HL-60/S4 treated with phorbol 12-myristate 13-acetate at 8.2 ng/mL for 4 days and 3 days (cell line): ENCODE measurements around the gene FASTKD3.
"Not testable (repeated sequence)": the region's sequence is repeated elsewhere in the genome, so short reads cannot be mapped to it uniquely, and the experiment has no call there.

ENCODE experiments used
- in situ Hi-C: fragments of 300-500 bp; cut with MboI; formaldehyde crosslinking; loops from 2 replicates; pipeline ENCODE4 v1.15.0; 2022; ENCODE audit warnings: low sequenced_read_pairs

FASTKD3 gene

GRCh38 chr5:7868773-7869473 lies at the start of gene FASTKD3, which contains the start of gene MTRR:
FASTKD3 (minus strand) TSS chr5:7869031; CDS start chr5:7868083, 948 bp downstream.
MTRR (plus strand) TSS chr5:7869148; CDS start chr5:7870795, 1,647 bp downstream.
- in situ Hi-C loops = no loop called here

GRCh38 chr5:7917130-7918123 lies 48.6 kb upstream of the FASTKD3 start:
- in situ Hi-C loops = no loop called here

- in situ Hi-C loops = no loop called here
Measured at GRCh38 chr5:7916171-7916804, 47.5 kb upstream of the FASTKD3 start.

DNA sequence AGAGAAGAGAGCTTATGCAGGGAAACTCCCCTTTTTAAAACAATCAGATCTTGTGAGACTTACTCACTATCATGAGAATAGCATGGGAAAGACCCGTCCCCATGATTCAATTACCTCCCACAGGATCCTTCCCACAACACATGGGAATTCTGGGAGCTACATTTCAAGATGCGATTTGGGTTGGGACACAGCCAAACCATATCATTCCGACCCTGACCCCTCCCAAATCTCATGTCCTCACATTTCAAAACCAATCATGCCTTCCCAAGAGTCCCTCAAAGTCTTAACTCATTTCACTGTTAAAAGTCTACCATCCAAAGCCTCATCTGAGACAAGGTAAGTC lies 42.6 kb upstream of the FASTKD3 start:
- in situ Hi-C loops = not testable (repeated sequence)

GRCh38 chr5:7910738-7911428 lies 42.1 kb upstream of the FASTKD3 start:
- in situ Hi-C loops = no loop called here

GRCh38 chr5:7908317-7908716 lies 39.5 kb upstream of the FASTKD3 start:
- in situ Hi-C loops = no loop called here

DNA sequence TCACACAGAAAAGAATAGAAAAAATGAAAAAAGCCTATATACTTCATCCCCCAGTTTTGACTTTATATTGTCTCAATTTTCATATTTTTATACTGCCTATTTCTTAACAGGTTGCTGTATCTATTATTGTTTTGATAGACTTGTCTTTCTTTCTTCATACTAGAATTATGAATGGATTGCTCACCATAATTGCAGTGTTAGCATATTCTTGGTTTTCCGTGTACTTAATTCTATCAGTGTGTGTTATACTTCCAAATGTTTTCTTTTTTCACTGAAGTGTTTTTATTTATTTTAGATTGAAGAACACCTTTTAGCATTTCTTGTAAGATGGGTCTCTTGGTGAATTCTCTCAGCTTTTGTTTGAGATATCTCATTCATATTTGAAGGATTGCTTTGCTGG lies 38.8 kb upstream of the FASTKD3 start:
- in situ Hi-C loops = no loop called here

DNA sequence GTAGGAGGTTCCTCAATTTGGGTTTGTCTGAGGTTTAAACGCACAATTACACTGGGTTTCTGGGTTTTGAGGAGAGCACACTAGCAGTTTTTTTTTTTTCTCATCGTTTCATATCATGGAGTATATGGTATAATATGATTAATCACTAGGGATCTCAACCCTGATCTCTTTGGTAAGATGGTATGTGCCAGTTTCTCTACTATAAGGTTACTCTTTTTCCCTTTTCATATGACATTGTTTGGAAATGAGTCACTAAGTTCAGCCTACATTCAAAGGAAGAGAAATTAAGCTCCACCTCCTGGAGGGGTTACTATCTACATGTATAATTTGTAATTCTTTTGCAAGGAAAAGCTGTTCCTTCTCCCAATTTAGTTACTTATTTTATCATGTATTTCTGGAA lies 35.3 kb upstream of the FASTKD3 start:
- in situ Hi-C loops = no loop called here

- in situ Hi-C loops = no loop called here
Measured at GRCh38 chr5:7902666-7903625, 34.1 kb upstream of the FASTKD3 start.

DNA sequence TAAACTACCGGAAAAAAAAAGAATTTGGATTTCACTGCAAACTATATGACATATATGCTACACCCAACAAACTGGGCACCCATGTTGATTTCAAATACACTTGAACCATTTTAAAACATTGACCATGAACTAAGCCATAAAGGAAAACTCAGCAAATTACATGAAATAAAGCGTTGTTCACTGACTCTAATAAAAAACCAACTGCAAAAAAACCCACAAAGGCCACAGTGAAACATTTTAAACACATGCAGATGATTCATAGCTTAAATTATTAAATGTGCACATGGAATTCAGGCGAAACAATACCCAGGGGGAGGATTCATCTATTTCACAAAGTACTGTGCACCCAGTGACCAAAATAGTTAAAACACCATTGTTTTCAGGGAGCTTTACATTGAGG lies 33.4 kb upstream of the FASTKD3 start:
- in situ Hi-C loops = no loop called here

DNA sequence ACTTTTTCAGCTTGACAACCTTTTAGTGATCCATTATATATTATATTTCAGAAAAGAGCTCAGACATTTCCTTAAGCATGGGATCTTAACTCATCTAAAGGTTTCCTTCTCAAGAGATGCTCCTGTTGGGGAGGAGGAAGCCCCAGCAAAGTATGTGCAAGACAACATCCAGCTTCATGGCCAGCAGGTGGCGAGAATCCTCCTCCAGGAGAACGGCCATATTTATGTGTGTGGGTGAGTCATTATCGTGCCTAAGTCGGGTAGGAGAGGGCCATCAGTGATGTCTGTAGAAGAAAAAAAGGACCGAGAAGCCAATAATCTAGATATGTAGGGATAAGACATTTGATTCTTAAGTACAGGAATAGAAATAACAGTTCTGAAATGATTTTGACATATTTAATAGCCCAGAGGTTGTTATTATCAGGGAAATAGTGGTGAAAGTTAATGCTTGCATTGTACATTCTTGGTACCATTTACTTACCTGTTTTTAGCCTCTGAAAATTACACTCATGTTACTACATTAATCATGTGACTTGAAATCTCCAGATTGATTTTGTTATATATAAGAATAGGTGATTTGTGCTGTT lies 28.3 kb upstream of the FASTKD3 start:
- in situ Hi-C loops = no loop called here

DNA sequence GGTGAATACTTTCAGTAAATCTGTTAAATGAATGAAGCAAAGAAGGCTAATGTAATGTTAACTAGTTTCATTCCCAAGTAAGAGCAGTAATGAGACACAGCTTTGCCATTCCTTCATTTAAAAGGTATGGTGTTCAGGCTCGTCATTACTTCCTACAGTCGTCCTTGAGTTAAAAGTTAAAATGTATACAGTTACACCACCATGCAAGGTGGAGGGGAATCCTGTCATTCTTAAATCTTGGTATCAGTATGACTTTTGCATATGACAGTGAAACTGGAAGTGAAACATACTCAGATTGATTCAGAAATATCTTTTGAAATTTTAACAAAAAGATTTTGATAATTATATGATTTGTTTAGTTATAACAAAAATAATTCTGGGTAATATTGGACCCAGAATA lies 26.0 kb upstream of the FASTKD3 start:
- in situ Hi-C loops = no loop called here

- in situ Hi-C loops = no loop called here
Measured at GRCh38 chr5:7894439-7894838, 25.6 kb upstream of the FASTKD3 start.

DNA sequence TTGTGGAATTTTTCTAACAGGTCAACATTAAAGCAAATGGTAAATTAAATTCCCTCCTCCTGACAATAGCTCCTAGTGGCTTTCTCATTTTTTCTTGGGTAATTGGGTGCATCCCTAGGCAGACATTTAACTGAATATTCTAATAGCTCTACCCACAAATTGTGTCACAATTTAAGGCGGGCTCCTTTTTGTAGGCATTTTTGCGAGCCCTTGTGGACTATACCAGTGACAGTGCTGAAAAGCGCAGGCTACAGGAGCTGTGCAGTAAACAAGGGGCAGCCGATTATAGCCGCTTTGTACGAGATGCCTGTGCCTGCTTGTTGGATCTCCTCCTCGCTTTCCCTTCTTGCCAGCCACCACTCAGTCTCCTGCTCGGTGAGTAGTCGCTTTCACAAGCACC lies 20.1 kb upstream of the FASTKD3 start:
- in situ Hi-C loops = no loop called here

GRCh38 chr5:7886849-7887475 lies 18.1 kb upstream of the FASTKD3 start:
- in situ Hi-C loops = no loop called here

DNA sequence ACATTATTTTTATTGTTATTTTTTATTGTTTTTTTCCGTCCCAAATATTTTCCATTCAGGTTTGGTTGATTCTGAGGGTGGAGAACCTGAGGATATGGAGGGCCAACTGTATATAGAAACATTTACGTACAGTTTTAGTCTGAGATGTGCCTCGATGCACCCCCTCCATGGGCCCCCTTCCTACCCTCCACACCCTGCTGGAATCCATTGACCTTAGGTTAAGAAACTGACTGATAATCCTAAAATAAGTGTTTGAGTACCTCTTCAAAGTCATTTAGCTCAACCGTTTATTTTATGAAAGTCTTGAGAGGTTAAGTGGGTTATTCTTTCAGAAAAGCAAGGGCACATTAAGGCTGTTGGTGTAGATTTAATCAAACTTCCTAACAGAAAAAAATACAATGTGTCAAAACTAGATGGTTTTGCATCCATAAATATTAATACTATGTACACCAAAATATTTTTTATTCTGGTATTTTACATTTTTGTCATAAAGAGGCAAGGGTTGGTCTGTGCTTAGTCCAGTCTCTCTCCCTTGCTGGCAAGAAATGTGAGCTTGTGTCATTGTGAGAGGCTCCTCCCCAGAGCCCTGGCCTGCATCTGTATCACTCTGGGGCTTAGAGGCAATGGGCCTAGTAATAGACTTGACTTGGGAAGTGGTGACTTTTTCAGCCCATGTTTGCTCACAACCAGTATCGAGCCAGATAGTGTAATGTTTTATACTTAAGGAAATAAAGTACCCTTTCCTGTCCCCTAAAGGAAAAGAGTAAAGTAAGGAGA lies 15.8 kb upstream of the FASTKD3 start:
- in situ Hi-C loops = no loop called here

- in situ Hi-C loops = no loop called here
Measured at GRCh38 chr5:7882926-7883325, 14.1 kb upstream of the FASTKD3 start.

DNA sequence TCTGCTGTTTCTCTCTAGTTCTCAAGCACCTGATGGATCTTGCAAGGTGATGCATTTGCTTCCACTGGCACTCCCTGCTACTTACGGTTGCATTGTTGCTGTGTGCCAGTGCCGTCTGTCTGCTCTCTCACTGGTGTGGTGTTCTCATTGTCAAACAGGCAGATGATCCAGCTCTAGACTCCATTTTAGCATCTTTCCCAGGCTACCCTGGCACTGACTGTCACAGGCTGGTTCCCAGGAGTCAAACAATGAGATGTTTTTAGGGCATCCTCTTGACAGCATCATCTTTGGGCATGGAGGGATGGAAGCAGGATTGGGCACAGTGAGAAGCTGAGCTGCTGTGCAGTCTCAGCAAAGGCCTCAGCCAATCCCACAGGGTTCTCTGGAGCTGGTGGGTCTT lies 13.0 kb upstream of the FASTKD3 start:
- in situ Hi-C loops = no loop called here
